ENCODE measurements around the gene BEST1.

Gene BEST1

GRCh38 chr11:61950035-61950547, at the start of gene BEST1:
BEST1 (plus strand) TSS chr11:61950351; CDS start chr11:61951807, 1,456 bp downstream.
- no peak for DNase-seq

- no peak for DNase-seq
Observed at GRCh38 chr11:61901397-61901796, 48.8 kb upstream of the BEST1 start.

- DNase-seq, result no peak
Observed at GRCh38 chr11:61902313-61902712, 47.8 kb upstream of the BEST1 start.

- no peak for DNase-seq
Observed at GRCh38 chr11:61903845-61904244, 46.3 kb upstream of the BEST1 start.

GRCh38 chr11:61904539-61905048, 45.6 kb upstream of the BEST1 start:
- DNase-seq, result no peak

- DNase-seq, result no peak
Observed at GRCh38 chr11:61905067-61905696, 45.0 kb upstream of the BEST1 start.

GRCh38 chr11:61905801-61906521, 44.2 kb upstream of the BEST1 start:
- DNase-seq, result no peak

GRCh38 chr11:61906522-61906909, 43.6 kb upstream of the BEST1 start:
- DNase-seq, result no peak

GRCh38 chr11:61907282-61907681, 42.9 kb upstream of the BEST1 start:
- no peak for DNase-seq

GRCh38 chr11:61907871-61908729, 42.1 kb upstream of the BEST1 start:
- no peak for DNase-seq

- no peak for DNase-seq
Observed at GRCh38 chr11:61908730-61909316, 41.3 kb upstream of the BEST1 start.

- no peak for DNase-seq
Observed at GRCh38 chr11:61910187-61911127, 39.7 kb upstream of the BEST1 start.

GRCh38 chr11:61911128-61911700, 38.9 kb upstream of the BEST1 start:
- no peak for DNase-seq

- no peak for DNase-seq
Observed at GRCh38 chr11:61911701-61912529, 38.2 kb upstream of the BEST1 start.

- no peak for DNase-seq
Observed at GRCh38 chr11:61912530-61912898, 37.6 kb upstream of the BEST1 start.

GRCh38 chr11:61912991-61913698, 37.0 kb upstream of the BEST1 start:
- DNase-seq, result no peak

- DNase-seq, result no peak
Observed at GRCh38 chr11:61913699-61914395, 36.3 kb upstream of the BEST1 start.

GRCh38 chr11:61914471-61915171, 35.5 kb upstream of the BEST1 start:
- no peak for DNase-seq
